GM23248 (cell line): ENCODE measurements around the gene TCHH.

Source experiments
- EZH2 ChIP-seq: fragments of 200-600 bp; sonication (generic); IDR thresholded peaks from 2 replicates; pipeline ENCODE4 v1.6.1; 2018; ENCODE audit warnings: antibody characterized with exemption, mild to moderate bottlenecking; ENCODE audit not compliant: insufficient read depth, poor library complexity, severe bottlenecking
- EZH2phosphoT487 ChIP-seq: fragments of 200-600 bp; sonication (generic); IDR thresholded peaks from 2 replicates; pipeline ENCODE4 v1.6.1; 2018; ENCODE audit warnings: antibody characterized with exemption, moderate library complexity, mild to moderate bottlenecking, low read depth; ENCODE audit not compliant: insufficient read depth

- TF ChIP-seq EZH2 (no peak), EZH2phosphoT487 (no peak)
Measured at GRCh38 chr1:152148051-152148450, 32.8 kb upstream of the TCHH start.
